MM.1S (cell line): ENCODE results near the gene TJP1.
"Not testable (repeated sequence)": the region's sequence is repeated elsewhere in the genome, so short reads cannot be mapped to it uniquely, and the experiment has no call there.

Source experiments
- DNase-seq: peaks from one replicate; pipeline ENCODE4 v3.0.0-alpha.2; 2015
- H2AFZ ChIP-seq: fragments of 300-600 bp; sonication (generic); 2 replicates; pipeline ENCODE4 v1.6.0; 2016; ENCODE audit warnings: antibody characterized with exemption, low read length
- H3F3A ChIP-seq: fragments of 300-600 bp; sonication (generic); 2 replicates; pipeline ENCODE4 v1.6.1; 2016; ENCODE audit warnings: mild to moderate bottlenecking, antibody characterized with exemption, low read length, moderate library complexity, mixed read lengths; ENCODE audit not compliant: insufficient read depth
- H3K27ac ChIP-seq: fragments of 300-600 bp; sonication (generic); 2 replicates; pipeline ENCODE4 v1.5.1; 2016; ENCODE audit warnings: mild to moderate bottlenecking, low read length
- H3K27me3 ChIP-seq: fragments of 300-600 bp; sonication (generic); replicated peaks from 2 replicates; pipeline ENCODE4 v1.6.0; 2016; ENCODE audit warnings: low read length; ENCODE audit not compliant: insufficient read depth
- H3K36me3 ChIP-seq: fragments of 300-600 bp; sonication (generic); replicated peaks from 2 replicates; pipeline ENCODE4 v1.6.1; 2016; ENCODE audit warnings: mild to moderate bottlenecking, low read length, mixed read lengths; ENCODE audit not compliant: insufficient read depth
- H3K4me1 ChIP-seq: fragments of 300-600 bp; sonication (generic); 2 replicates; pipeline ENCODE4 v1.6.1; 2016; ENCODE audit warnings: low read length, mixed read lengths
- H3K4me2 ChIP-seq: fragments of 300-600 bp; sonication (generic); 2 replicates; pipeline ENCODE4 v1.6.0; 2016; ENCODE audit warnings: low read depth, low read length
- H3K4me3 ChIP-seq: fragments of 300-600 bp; sonication (generic); 2 replicates; pipeline ENCODE4 v1.5.1; 2016; ENCODE audit warnings: low read length, mixed read lengths
- H3K79me2 ChIP-seq: fragments of 300-600 bp; sonication (generic); 2 replicates; pipeline ENCODE4 v1.6.1; 2016; ENCODE audit warnings: mixed run types, low read length, mixed read lengths
- H3K9ac ChIP-seq: fragments of 300-600 bp; sonication (generic); 2 replicates; pipeline ENCODE4 v1.6.1; 2016; ENCODE audit warnings: low read length, mixed read lengths
- H3K9me2 ChIP-seq: fragments of 300-600 bp; sonication (generic); replicated peaks from 2 replicates; pipeline ENCODE4 v1.6.1; 2016; ENCODE audit warnings: mild to moderate bottlenecking, low read length, mixed read lengths; ENCODE audit not compliant: insufficient read depth
- H3K9me3 ChIP-seq: fragments of 300-600 bp; sonication (generic); replicated peaks from 2 replicates; pipeline ENCODE4 v1.6.1; 2016; ENCODE audit warnings: mild to moderate bottlenecking, low read length, mixed read lengths; ENCODE audit not compliant: insufficient read depth
- H4K20me1 ChIP-seq: fragments of 300-600 bp; sonication (generic); 2 replicates; pipeline ENCODE4 v1.6.1; 2016; ENCODE audit warnings: mild to moderate bottlenecking, low read length, moderate library complexity, mixed read lengths; ENCODE audit not compliant: insufficient read depth
- EZH2 ChIP-seq: fragments of 300-600 bp; sonication (generic); optimal IDR thresholded peaks from 2 replicates; pipeline ENCODE3; 2017; ENCODE audit warnings: low read depth, mild to moderate bottlenecking, antibody characterized with exemption, low read length, mixed read lengths
- EZH2phosphoT487 ChIP-seq: fragments of 300-600 bp; sonication (generic); IDR thresholded peaks from 2 replicates; pipeline ENCODE4 v1.6.1; 2018; ENCODE audit warnings: antibody characterized with exemption, low read length
- TF ChIP-seq, protein P1 (sequence below): fragments of 300-600 bp; sonication (generic); IDR thresholded peaks from 2 replicates; pipeline ENCODE4 v1.5.1; 2016; ENCODE audit warnings: antibody characterized with exemption, low read length, mixed read lengths

The TJP1 gene

DNA sequence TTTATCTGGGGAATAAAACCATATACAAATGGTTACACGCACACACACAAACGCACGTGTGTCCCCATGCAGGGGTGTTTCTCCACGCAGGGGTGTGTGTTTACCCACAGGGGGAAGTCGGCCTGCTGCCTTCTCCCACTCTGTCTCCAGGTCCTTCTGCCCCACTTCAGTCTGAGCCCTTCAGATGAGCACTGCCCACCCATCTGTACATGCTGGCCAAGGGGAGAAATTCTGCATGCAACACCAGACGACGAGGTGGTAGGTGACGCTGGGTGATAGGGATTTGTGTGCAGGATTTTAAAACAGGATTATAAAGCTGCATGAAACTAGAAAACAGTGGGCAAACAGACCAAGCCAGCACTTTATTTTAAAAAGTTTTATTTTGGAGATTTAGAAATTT is 122.5 kb downstream of the TJP1 start:
- H3K4me3 ChIP-seq = no peak overlapping the region
- no peak for TF ChIP-seq EZH2phosphoT487
- TF ChIP-seq, protein P1, sequence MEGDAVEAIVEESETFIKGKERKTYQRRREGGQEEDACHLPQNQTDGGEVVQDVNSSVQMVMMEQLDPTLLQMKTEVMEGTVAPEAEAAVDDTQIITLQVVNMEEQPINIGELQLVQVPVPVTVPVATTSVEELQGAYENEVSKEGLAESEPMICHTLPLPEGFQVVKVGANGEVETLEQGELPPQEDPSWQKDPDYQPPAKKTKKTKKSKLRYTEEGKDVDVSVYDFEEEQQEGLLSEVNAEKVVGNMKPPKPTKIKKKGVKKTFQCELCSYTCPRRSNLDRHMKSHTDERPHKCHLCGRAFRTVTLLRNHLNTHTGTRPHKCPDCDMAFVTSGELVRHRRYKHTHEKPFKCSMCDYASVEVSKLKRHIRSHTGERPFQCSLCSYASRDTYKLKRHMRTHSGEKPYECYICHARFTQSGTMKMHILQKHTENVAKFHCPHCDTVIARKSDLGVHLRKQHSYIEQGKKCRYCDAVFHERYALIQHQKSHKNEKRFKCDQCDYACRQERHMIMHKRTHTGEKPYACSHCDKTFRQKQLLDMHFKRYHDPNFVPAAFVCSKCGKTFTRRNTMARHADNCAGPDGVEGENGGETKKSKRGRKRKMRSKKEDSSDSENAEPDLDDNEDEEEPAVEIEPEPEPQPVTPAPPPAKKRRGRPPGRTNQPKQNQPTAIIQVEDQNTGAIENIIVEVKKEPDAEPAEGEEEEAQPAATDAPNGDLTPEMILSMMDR = no peak
- TF ChIP-seq EZH2 = no peak
- H3K27me3 ChIP-seq = no peaks in the 10 kb centered on the region
- no peak overlapping the region for H3K4me2 ChIP-seq
- H3K4me1 ChIP-seq = no peaks in the 10 kb centered on the region
- no peaks in the 10 kb centered on the region for H3K36me3 ChIP-seq
- no peak overlapping the region for H3K9ac ChIP-seq
- H3K27ac ChIP-seq = no peak overlapping the region
- DNase-seq = no peak
- H2AFZ ChIP-seq = no peak overlapping the region
- no peaks in the 10 kb centered on the region for H3F3A ChIP-seq
- no peaks in the 10 kb centered on the region for H3K9me3 ChIP-seq
- H3K79me2 ChIP-seq = no peaks in the 10 kb centered on the region
- no peaks in the 10 kb centered on the region for H4K20me1 ChIP-seq
- H3K9me2 ChIP-seq = no peaks in the 10 kb centered on the region

DNA sequence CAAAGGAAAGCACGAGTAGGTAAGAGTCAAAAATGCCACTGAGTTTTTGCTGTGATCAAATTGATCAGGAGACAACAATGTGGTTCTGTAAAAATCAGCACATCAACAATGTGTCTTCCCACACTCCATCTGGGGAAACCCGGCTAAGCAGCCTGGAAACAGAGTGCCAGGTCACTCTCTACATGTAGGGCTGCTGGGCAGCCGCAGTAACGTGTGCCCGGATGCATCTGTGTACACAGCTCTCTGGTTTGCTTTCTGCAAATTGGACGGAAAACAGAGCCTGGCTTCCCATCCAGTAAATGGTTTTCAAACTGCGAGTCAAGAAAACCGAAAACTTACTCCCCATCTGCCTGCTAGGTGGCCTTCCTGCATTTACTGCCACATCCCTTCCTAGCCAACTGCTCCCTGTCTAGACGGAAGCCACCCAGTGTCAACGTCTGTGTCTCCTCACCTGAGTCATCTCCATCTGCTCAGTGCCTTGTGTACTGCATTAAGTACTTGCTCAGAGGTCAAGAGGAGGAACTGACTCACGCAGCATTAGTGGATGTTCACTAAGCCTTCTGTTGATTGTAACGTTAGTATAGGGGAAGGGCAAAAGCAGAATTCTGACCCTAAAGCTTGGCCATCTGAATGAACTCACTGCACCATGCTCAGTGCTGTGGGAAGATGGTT is 124.1 kb downstream of the TJP1 start:
- Histone ChIP-seq H3K36me3 (no peaks in the 10 kb centered on the region), H3K27ac (no peak overlapping the region), H3K4me1 (no peaks in the 10 kb centered on the region), H3K79me2 (no peaks in the 10 kb centered on the region), H3K4me3 (no peak overlapping the region), H3F3A (no peaks in the 10 kb centered on the region), H2AFZ (no peak overlapping the region), H3K9me2 (no peaks in the 10 kb centered on the region), H3K9me3 (no peaks in the 10 kb centered on the region), H3K4me2 (no peak overlapping the region), H3K27me3 (no peaks in the 10 kb centered on the region), H4K20me1 (no peaks in the 10 kb centered on the region), H3K9ac (no peak overlapping the region)
- no peak for DNase-seq
- TF ChIP-seq EZH2 = no peak
- TF ChIP-seq, protein P1 = no peak
- TF ChIP-seq EZH2phosphoT487 = no peak

DNA sequence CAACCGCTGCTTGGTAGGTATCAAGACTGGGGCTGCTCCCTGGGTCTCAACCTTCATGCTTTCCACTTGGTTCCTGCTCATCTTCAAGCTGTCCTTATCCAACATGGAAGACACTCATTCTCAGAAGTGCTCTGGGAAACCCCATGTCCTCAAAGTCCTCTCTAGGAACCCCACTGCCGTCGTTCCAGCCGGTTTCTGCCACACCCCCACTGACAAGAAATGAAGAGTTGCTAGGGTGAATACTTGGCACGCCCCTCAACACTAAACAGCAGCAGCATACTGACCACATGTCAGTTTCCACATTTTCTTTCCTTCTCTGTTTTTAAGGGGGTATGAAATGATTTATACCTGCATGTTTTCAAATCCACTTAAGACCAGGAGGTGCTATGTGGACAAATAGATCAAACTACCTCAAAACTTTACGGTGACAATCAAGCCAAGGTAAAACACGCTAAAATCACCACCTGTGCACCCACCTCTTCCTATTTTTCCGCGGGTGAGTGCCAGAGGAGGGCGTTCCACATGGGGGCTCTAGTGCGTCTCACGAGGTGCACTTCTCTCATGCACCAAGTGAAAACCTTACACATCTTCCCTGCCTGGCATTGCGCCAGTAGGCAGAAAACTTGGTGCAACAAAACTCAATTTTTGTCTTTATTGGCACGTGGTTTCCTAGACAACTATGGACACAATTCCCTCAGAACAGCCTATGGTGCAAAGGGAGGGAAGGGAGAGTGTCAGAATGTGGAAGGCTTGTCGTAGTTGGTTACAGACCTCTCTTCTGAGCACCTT is 125.1 kb downstream of the TJP1 start:
- Histone ChIP-seq H3K36me3 (no peaks in the 10 kb centered on the region), H4K20me1 (no peaks in the 10 kb centered on the region), H3K27ac (no peak overlapping the region), H3K4me1 (no peaks in the 10 kb centered on the region), H3K27me3 (no peaks in the 10 kb centered on the region), H3K9me2 (no peaks in the 10 kb centered on the region), H3F3A (no peaks in the 10 kb centered on the region), H3K79me2 (no peaks in the 10 kb centered on the region), H3K9ac (no peak overlapping the region), H2AFZ (no peak overlapping the region), H3K4me3 (no peak overlapping the region), H3K4me2 (no peak overlapping the region), H3K9me3 (no peaks in the 10 kb centered on the region)
- TF ChIP-seq EZH2 (no peak), EZH2phosphoT487 (no peak)
- TF ChIP-seq, protein P1 = no peak
- DNase-seq = no peak

DNA sequence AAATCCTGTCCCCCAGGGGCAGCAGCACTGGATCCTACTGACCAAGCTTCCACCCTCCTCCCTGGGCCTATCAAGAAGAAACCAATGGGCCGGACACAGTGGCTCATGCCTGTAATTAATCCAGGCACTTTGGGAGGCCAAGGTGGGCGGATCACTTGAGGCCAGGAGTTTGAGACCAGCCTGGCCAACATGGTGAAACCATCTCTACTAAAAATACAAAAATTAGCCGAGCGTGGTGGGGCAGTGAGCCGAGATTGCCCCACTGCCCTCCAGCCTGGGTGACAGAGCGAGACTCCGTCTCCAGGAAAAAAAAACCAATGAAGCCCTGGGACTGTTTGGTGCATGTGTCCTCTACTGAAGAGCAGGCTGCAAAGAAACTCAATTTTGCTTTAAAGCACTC is 125.8 kb downstream of the TJP1 start:
- not testable (repeated sequence) for H2AFZ ChIP-seq, H3F3A ChIP-seq, H3K4me3 ChIP-seq, H3K9me3 ChIP-seq, H3K27ac ChIP-seq, H3K9ac ChIP-seq, H3K4me1 ChIP-seq, H3K36me3 ChIP-seq, H3K79me2 ChIP-seq, H4K20me1 ChIP-seq, H3K27me3 ChIP-seq, H3K9me2 ChIP-seq, H3K4me2 ChIP-seq, DNase-seq
